SJCRH30 (cell line): ENCODE measurements around the gene GLYATL3. TPM values are rescaled to one million over a fixed set of nuclear protein-coding genes. Genes with fewer than 3 reads are reported as not detected.

Experiments
- DNase-seq, 2 experiments: peaks; one replicate each; pipeline ENCODE4 v3.0.0-alpha.2; 2015 to 2020
- H3K27ac ChIP-seq: fragments of 250-450 bp; sonication (Bioruptor Pico); 2 replicates; pipeline ENCODE4 v1.5.1; 2020; ENCODE audit warnings: mild to moderate bottlenecking, moderate library complexity
- H3K27me3 ChIP-seq: fragments of 250-450 bp; sonication (Bioruptor Pico); 2 replicates; pipeline ENCODE4 v1.5.1; 2020; ENCODE audit warnings: mild to moderate bottlenecking, moderate library complexity
- H3K36me3 ChIP-seq: fragments of 250-450 bp; sonication (Bioruptor Pico); 2 replicates; pipeline ENCODE4 v1.5.1; 2020; ENCODE audit warnings: mild to moderate bottlenecking, moderate library complexity
- H3K4me1 ChIP-seq: fragments of 250-450 bp; sonication (Bioruptor Pico); 2 replicates; pipeline ENCODE4 v1.5.1; 2020; ENCODE audit warnings: mild to moderate bottlenecking, moderate library complexity
- H3K4me3 ChIP-seq: fragments of 250-450 bp; sonication (Bioruptor Pico); 2 replicates; pipeline ENCODE4 v1.5.1; 2020; ENCODE audit warnings: mild to moderate bottlenecking, moderate library complexity
- H3K9me3 ChIP-seq: fragments of 250-450 bp; sonication (Bioruptor Pico); replicated peaks from 2 replicates; pipeline ENCODE4 v1.5.1; 2020; ENCODE audit warnings: mild to moderate bottlenecking, moderate library complexity
- total RNA-seq: library from RNA; depleted of rRNA; stranded (reverse); fragments of >200 nt; shearing (Covaris generic); gene quantifications from 2 replicates; pipeline ENCODE4 v1.2.3, GENCODE V29; 2014

GLYATL3 gene
- total RNA-seq, 1 experiment from 2014 or later: not detected

DNA sequence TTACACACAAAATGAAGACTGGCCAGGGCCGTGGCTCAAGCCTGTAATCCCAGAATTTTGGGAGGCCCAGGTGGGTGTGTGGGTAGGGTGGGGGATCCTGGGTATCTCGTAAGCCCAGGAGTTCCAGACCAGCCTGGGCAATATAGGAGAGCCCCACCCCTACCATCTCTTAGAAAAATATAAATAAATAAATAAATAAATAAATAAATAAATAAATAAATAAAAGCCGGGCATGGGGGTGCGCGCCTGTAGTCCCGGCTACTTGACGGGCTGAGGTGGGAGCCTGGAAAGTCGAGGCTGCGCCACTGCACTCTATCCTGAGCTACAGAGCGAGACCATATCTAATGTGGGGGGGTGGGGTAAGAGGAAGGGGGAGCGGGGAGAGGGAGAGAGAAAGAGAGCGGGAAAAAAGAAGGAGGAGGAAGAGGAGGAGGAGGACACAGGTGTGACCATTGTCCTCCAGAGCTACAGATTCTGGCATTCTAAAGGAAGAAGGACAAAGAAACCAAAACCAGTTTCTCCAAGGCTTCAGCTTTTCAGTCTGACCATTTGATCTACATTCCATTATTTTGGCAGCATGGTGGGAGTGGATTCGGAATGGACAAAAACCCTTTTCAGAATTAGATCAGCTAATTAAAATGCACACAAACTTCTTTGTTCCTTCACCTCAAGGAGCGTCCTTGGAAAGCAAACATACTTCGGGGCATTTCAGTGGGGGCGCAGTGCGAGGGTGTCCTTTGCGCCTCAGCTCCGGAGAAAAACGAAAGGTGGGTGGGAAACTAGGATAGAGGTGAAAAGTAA is 50.2 kb downstream of the GLYATL3 start:
- H3K4me3 ChIP-seq: no peak overlapping the region
- H3K27me3 ChIP-seq: no peaks in the 10 kb centered on the region
- no peak overlapping the region for H3K27ac ChIP-seq
- no peak for DNase-seq
- no peaks in the 10 kb centered on the region for H3K4me1 ChIP-seq
- H3K36me3 ChIP-seq: no peaks in the 10 kb centered on the region
- H3K9me3 ChIP-seq: no peaks in the 10 kb centered on the region

- Histone ChIP-seq H3K27ac (no peak within 1 kb of the TSS), H3K36me3 (no peaks in the 10 kb centered on the region), H3K27me3 (no peaks in the 10 kb centered on the region), H3K4me3 (no peak within 1 kb of the TSS), H3K9me3 (no peaks in the 10 kb centered on the region), H3K4me1 (no peaks in the 10 kb centered on the region)
- no peak for DNase-seq
Measured at GRCh38 chr6:49550492-49551077, 50.9 kb downstream of the GLYATL3 start, which contains the start of gene C6orf141. Gene C6orf141, plus strand, starts transcription at chr6:49550668. Its CDS starts 125 bp downstream, at chr6:49550793.

DNA sequence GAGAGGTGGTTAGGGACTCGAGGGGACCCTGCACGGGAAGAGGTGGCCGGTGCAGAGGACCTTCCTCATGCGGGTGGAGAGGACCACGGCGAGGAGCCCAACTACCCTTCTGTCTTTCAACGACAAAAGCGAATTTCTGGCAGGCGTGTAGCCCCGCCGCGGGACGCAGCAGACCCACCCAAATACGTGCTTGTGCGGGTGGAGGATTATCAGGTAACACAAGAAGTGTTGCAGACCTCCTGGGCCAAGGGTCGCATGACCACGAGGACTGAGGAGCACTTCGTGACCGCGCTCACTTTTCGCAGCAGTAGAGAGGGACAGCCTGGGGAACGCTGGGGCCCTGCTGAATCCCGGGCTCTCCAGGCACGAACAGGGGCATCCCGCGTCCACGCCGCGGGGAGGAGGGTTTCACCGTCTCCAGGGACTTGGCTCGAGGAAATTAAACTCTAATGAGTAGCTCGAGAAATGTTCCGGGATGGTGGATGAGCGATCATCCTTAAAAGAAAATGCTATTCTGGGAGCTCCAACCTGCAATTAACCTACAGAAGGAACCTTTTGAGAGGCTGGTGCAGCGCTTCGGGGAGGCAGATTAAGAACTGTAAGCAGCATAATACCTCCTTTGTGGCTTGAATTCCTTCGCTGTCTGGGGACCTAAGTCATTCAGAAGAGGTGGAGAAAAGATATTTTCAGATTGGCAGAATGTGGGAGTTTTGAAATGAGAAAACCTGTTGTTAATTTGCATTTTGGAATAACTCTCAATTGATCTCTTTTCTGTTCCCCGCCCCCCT is 51.5 kb downstream of the GLYATL3 start:
- Histone ChIP-seq H3K27ac (no peak overlapping the region), H3K4me1 (no peaks in the 10 kb centered on the region), H3K36me3 (no peaks in the 10 kb centered on the region), H3K4me3 (no peak overlapping the region), H3K9me3 (no peaks in the 10 kb centered on the region), H3K27me3 (no peaks in the 10 kb centered on the region)
- no peak for DNase-seq

- Histone ChIP-seq H3K4me3 (no peak overlapping the region), H3K36me3 (no peaks in the 10 kb centered on the region), H3K9me3 (no peaks in the 10 kb centered on the region), H3K27me3 (no peaks in the 10 kb centered on the region), H3K27ac (no peak overlapping the region), H3K4me1 (no peaks in the 10 kb centered on the region)
- no peak for DNase-seq
Measured at GRCh38 chr6:49551866-49552129, 52.1 kb downstream of the GLYATL3 start.

GRCh38 chr6:49552596-49552995 is 52.9 kb downstream of the GLYATL3 start:
- no peaks in the 10 kb centered on the region for H3K4me1 ChIP-seq
- no peaks in the 10 kb centered on the region for H3K9me3 ChIP-seq
- DNase-seq: no peak
- no peak overlapping the region for H3K4me3 ChIP-seq
- no peak overlapping the region for H3K27ac ChIP-seq
- H3K27me3 ChIP-seq: no peaks in the 10 kb centered on the region
- no peaks in the 10 kb centered on the region for H3K36me3 ChIP-seq

DNA sequence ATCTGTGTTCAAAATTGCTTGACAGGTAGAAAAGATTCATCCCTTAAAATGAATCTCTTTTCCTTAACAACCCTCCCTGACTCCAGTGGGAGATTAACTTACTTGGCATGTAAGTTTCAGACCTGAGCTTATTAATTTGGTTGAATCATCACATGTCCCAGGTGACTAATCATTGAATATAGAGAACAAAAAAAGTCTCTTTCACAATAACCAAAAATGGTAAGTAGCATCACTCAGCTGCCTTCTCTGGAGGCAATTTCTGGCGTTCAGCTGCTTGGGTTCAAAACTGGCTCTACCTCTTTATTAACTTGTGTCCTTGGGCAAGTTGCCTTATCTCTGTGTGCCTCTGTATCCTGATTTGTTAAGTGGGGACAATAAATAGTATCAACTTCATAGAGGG is 53.7 kb downstream of the GLYATL3 start:
- H3K27me3 ChIP-seq: no peaks in the 10 kb centered on the region
- no peak for DNase-seq
- no peaks in the 10 kb centered on the region for H3K4me1 ChIP-seq
- no peaks in the 10 kb centered on the region for H3K9me3 ChIP-seq
- no peak overlapping the region for H3K4me3 ChIP-seq
- no peaks in the 10 kb centered on the region for H3K36me3 ChIP-seq
- H3K27ac ChIP-seq: no peak overlapping the region

GRCh38 chr6:49555951-49556350 is 56.2 kb downstream of the GLYATL3 start:
- no peak for DNase-seq
- H3K27me3 ChIP-seq: no peaks in the 10 kb centered on the region
- no peaks in the 10 kb centered on the region for H3K36me3 ChIP-seq
- H3K4me3 ChIP-seq: no peak overlapping the region
- no peaks in the 10 kb centered on the region for H3K9me3 ChIP-seq
- no peaks in the 10 kb centered on the region for H3K4me1 ChIP-seq
- H3K27ac ChIP-seq: no peak overlapping the region

DNA sequence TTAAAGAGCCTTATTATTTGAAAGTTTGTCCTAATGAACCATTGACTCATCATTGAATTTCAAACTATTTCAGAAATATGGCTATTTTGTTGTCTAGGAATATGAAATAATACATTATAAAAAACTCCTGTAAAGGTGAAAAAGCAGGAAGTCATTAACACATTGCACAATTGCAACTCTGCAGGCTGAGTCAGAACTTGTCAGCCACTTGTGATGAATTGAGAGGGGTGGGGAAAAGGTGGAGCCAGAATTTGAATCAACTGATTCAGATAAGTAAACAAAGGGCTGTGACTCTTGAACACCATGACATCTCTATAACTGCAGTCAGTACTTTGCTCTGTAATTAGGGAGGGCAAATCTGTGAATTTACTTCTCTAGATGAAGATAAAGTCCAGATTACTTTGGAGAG is 56.7 kb downstream of the GLYATL3 start:
- Histone ChIP-seq H3K27me3 (no peaks in the 10 kb centered on the region), H3K27ac (no peak overlapping the region), H3K9me3 (no peaks in the 10 kb centered on the region), H3K4me3 (no peak overlapping the region), H3K4me1 (no peaks in the 10 kb centered on the region), H3K36me3 (no peaks in the 10 kb centered on the region)
- no peak for DNase-seq

GRCh38 chr6:49557177-49557576 is 57.5 kb downstream of the GLYATL3 start:
- Histone ChIP-seq H3K9me3 (no peaks in the 10 kb centered on the region), H3K27ac (no peak overlapping the region), H3K27me3 (no peaks in the 10 kb centered on the region), H3K36me3 (no peaks in the 10 kb centered on the region), H3K4me3 (no peak overlapping the region), H3K4me1 (no peaks in the 10 kb centered on the region)
- DNase-seq: no peak

DNA sequence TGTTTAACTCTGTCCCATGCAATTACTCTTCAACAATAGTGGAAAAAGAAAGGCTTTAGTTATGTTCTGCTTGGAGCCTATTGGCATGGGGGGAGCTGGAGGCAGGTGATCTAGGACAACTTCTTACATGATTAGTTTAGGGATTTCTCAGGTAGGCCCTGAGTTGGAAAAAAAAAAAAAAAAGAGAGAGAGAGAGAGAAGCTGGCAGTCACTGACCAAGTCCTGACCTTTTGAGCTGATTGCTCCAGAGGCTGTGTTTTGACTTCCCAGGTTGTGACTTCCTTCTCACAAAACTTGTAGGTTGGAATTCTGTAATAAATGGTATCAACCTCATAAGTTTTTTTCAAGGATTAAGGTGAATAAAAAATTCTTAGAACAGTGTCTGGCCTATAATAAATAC is 58.5 kb downstream of the GLYATL3 start:
- Histone ChIP-seq H3K36me3 (no peaks in the 10 kb centered on the region), H3K9me3 (no peaks in the 10 kb centered on the region), H3K4me1 (no peaks in the 10 kb centered on the region), H3K27me3 (no peaks in the 10 kb centered on the region), H3K4me3 (no peak overlapping the region), H3K27ac (no peak overlapping the region)
- no peak for DNase-seq

DNA sequence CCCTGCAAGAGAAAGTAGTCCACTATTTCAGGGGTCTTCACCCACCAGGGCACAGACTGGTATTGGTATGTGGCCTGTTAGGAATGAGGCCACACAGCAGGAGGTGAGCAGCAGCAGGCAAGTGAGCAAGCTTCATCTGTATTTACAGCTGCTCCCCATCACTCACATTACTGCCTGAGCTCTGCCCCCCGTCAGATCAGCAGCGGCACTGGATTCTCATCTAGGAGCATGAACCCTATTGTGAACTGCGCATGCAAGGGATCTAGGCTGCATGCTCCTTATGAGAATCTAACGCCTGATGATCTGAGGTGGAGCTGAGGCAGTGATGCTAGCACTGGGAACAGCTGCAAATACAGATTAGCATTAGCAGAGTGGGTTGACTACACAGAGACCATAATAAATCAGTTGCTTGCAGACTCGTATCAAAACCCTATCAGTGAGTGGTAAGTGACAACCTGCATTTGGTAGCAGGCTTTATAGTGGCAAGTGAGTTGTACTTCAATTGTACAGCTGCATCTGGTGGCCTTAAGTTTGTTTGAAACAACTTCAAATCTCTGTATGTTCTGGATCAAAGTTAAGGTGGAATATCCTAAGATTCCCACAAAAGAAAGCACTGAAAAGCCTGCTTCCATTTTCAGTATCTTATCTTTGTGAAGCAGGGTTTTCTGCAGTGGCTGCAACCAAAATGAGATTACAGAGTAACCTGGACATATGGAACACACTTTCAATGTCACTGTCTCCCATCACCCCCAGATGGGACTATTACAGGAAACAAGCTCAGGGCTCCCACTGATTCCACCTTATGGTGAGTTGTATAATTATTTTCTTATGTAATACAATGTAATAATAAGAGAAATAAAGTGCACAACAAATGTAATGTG is 63.5 kb downstream of the GLYATL3 start:
- H3K36me3 ChIP-seq: no peaks in the 10 kb centered on the region
- DNase-seq: peak; percentile 69 to 71
- no peaks in the 10 kb centered on the region for H3K4me1 ChIP-seq
- no peaks in the 10 kb centered on the region for H3K27me3 ChIP-seq
- no peak overlapping the region for H3K27ac ChIP-seq
- H3K4me3 ChIP-seq: no peak overlapping the region
- no peaks in the 10 kb centered on the region for H3K9me3 ChIP-seq

- no peaks in the 10 kb centered on the region for H3K36me3 ChIP-seq
- no peak overlapping the region for H3K27ac ChIP-seq
- H3K9me3 ChIP-seq: no peaks in the 10 kb centered on the region
- H3K4me1 ChIP-seq: no peaks in the 10 kb centered on the region
- H3K4me3 ChIP-seq: no peak overlapping the region
- no peaks in the 10 kb centered on the region for H3K27me3 ChIP-seq
- DNase-seq: no peak
Measured at GRCh38 chr6:49564552-49564951, 64.8 kb downstream of the GLYATL3 start.

DNA sequence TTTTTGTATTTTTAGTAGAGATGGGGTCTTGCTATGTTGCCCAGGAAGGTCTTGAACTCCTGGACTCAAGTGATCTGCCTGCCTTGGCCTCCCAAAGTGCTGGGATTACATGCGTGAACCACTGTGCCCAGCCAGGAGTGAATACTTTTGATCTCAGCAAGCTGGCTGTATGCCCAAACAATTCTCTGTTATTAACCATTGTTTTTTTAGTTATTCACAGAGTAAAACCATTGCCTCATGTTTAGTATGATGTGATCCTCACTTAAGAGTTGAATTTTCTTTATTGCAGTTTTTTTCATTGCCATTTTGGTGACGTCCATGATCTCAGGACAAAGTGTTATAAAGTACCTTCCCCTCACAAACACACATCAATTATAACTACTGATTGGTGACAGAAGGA is 65.5 kb downstream of the GLYATL3 start:
- Histone ChIP-seq H3K4me3 (no peak overlapping the region), H3K27ac (no peak overlapping the region), H3K9me3 (no peaks in the 10 kb centered on the region), H3K4me1 (no peaks in the 10 kb centered on the region), H3K27me3 (no peaks in the 10 kb centered on the region), H3K36me3 (no peaks in the 10 kb centered on the region)
- no peak for DNase-seq

- no peak for DNase-seq
- Histone ChIP-seq H3K4me3 (no peak overlapping the region), H3K4me1 (peaks cover under 1% of the 10 kb centered on the region; the same call in 1 of the 2 replicates)
Measured at GRCh38 chr6:49565855-49566254, 66.1 kb downstream of the GLYATL3 start.

More at GRCh38 chr6:49565855-49566254, 66.1 kb downstream of the GLYATL3 start:
- Histone ChIP-seq H3K27me3 (no peaks in the 10 kb centered on the region), H3K9me3 (no peaks in the 10 kb centered on the region), H3K36me3 (no peaks in the 10 kb centered on the region), H3K27ac (no peak overlapping the region)
